Left colon (tissue), 2 donors: ENCODE data around the gene TIAM1. TPM values are rescaled to one million over a fixed set of nuclear protein-coding genes. Genes with fewer than 3 reads are reported as not detected.

ENCODE experiments used
- ATAC-seq: fragments of 200-7000 bp; cut with Tn5 transposase; one replicate; pipeline ENCODE4 v1.9.1; 2020; ENCODE audit warnings: mild to moderate bottlenecking, moderate library complexity
- DNase-seq, 2 donors: peaks; one replicate each; pipeline ENCODE4 v3.0.0-alpha.2; 2020
- intact Hi-C, 2 donors: fragments of 100-400 bp; cut with DNase I in 1 of 2; cut with micrococcal nuclease in 1 of 2; formaldehyde crosslinking; loops; one replicate each; pipeline versions ENCODE4 v1.11.2 to v1.14.0; 2022; cut with DNase I, micrococcal nuclease
- total RNA-seq, 2 donors: library from RNA; stranded (reverse); fragmentation: NEBNext Ultra II Directional; extraction: Animal tissue kit (Norgen Biotek cat#: 25700); gene quantifications; one replicate each; pipeline ENCODE4 v1.2.1, GENCODE V29; 2021
- donor health status: DM: no; HTN: no; CAD: no.
- donor health status: DM: yes; HTN: yes; CAD: no.

The TIAM1 gene
- total RNA-seq, 2 donors from 2014 or later: 6.4 to 6.9 TPM

DNA sequence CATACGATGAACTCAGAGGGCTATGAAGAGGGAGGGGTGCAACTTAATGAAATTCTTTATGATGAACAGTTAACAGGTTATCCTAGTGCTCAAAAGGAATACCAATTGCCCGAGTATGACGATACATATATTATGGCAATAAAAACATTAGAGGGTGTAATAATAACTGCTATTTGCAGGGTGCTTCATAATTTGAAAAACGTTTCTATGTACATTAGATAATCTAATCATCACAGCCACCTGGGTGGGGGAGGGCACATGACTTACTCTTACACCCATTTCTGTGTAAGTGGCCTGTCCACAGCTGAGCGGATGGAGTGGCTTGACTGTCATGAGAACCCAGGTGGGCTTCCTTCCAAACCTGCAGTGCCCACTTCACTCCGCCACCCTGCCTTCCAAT, 46.3 kb downstream of the TIAM1 start:
- intact Hi-C loops: no loop called here
- no peak for ATAC-seq
- DNase-seq: no peak

DNA sequence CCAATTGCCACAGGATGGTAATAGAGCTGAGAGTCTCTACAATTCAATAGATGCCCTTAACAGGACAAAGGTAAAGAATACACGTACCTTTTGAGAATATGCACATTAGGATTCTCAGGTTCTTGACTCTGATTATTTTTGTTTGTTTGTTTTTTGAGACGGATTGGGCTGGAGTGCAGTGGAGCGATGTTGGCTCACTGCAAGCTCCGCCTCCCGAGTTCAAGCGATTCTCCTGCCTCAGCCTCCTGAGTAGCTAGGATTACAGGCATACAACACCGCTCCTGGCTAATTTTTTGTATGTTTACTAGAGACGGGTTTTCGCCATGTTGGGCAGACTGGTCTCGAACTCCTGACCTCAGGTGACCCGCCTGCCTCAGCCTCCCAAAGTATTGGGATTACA, 48.4 kb downstream of the TIAM1 start:
- intact Hi-C loops: no loop called here
- no peak for ATAC-seq
- no peak for DNase-seq

DNA sequence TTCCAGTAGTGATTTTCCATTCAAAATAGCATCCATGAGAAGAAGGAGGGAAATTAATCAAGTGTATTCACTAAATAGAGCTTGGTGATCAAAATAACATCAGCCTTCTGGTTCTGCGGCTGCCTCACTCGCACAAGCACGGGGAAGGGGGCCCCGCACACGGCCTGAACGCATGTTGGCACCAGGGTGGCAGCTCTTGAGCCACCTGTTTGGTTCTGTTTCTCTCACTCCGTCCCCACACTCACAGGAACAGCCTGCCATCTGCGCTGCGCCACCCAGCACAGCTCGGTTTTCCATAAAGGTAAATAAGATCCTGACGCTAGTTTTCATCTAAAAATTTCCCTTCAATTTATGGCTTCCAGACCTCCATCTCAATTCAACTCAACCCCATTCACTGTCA, 49.4 kb downstream of the TIAM1 start:
- DNase-seq: no peak
- intact Hi-C loops: no loop called here
- ATAC-seq: no peak

DNA sequence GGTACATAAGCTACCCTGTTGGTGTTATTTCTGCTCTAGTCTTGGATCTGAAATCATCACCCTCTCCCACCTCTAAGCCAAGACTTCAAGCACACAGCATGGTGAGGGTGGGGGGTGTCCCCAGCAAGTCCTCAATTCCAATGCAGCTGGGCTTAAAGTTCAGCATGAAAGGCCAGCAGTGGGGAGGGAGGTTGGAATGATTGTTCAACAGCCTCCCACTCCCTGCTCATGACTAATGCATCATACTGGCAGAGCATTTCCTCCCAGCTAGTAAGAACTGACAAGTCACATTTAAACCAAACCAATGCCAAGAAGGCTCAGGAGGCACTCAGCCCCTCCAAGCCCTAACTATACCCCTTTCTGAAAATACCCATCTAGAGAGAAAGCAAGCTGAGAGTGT, 50.1 kb downstream of the TIAM1 start:
- DNase-seq: no peak
- intact Hi-C loops: no loop called here
- ATAC-seq: no peak

DNA sequence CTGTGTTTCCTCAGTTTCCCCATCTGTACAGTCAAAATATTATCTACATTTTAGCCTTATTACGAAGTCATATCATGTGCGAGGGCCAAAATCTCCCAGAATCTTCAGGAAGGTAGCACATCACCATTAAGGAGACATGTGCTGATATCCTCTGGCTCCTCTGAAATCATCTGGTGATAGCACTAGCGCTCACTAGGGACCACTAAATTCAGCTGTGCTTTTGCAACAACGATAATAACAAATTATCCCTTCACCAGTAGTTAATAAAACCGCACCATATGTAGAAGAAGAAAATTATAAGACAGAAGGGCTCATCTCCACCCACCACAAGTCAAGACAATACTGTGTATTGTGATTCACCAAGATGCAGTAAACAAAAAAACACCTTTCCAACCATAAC, 53.3 kb downstream of the TIAM1 start:
- no peak for ATAC-seq
- intact Hi-C loops: no loop called here
- DNase-seq: no peak

DNA sequence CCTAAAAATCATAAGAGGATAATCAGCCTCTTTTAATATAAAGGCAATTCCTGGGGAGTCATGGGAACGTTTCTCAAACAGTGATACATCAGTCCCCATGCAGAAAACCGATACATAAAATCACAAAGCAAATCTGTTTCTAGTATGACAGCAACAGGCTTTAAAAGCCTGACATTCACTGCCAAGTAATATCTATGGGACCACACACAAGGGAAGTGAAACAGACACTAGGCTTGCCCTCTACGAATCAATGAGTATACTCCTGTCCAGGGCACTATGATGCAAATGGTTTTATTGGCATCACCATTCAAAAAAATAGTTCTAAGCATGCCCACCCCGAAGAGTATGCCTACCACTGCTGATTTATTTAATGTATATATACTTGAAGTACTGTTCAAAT, 54.4 kb downstream of the TIAM1 start:
- intact Hi-C loops: no loop called here
- no peak for ATAC-seq
- no peak for DNase-seq

DNA sequence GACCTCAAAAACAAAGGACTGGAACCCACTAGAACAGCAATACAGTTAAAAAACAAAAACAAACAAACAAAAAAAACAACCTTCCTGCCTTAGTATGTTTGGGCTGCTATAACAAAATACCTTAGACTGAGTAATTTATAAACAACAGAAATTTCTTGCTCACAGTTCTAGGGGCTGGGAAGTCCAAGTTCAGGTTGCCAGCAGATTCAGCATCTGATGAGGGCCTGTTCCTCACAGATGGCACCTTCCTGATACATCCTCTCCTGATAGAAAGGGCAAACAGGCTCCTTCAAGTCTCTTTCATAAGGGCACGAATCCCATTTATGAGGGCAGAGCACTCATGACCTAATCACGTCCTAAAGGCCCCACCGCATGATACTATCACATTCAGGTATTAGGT, 55.9 kb downstream of the TIAM1 start:
- ATAC-seq (no peak), DNase-seq (no peak)
- intact Hi-C loops: no loop called here

DNA sequence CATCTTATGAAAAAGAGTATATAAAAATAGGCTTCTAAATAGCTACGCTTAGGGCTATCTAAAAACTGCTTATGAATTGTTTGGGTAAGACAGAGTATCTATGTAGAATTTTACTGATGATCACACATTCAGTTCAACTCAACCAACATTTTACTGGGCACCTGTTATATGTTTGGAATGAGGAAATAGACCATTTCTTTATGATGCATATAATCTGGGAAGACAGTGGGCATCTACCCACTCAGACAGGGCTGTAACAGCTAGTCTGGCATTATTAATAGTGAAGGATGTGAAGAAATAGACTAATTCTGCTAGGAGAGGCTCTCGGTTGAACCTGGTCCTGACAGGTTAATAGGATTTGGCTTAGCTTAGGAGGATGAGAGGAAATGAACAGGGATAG, 56.9 kb downstream of the TIAM1 start:
- DNase-seq: no peak
- intact Hi-C loops: no loop called here
- no peak for ATAC-seq

DNA sequence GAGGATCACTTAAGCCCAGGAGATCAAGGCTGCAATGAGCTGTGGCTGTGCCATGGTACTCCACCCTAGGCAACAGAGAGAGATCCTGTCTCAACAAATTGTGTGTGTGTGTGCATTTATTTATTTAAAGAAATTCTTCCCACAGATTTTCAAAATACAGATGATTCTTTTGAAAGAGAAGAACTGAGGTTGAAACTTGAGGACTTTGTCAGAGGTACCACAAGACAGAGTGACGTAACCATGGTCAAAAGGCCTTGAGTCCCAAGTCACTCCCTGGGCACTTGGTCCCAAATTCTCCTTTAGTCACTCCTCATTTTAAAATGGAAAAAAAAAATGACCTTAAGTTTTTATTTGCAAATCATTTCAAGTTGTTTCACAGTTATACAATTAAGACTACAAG, 57.4 kb downstream of the TIAM1 start:
- ATAC-seq: no peak
- DNase-seq: no peak

DNA sequence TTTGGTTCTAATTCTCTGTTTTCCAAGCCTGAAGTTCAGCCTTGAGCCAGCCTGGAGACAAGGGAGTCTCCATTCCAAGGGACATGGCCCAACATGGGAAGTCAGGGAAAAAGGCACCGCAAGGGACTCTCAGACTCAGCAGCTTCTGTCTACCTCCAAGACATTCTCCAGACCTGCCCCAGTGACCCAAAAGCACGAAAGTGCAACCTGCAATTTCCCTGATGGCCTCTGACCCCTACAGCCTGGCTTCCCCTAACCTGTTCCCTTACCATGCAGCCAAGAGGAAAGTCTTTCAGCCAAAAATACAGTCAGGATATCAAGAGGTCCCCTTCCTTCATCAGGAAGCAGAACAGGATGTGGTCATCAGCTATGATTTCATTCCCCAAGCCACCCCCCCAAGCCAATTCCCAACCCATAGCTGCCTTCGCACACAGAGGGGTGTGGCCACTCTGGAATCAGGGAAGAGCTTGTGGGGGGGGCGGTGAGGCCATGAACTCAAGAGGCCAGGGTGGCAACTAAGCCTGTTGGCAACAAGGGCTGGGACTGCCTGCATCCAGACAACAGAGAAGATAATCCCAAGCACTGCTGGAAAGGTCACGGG, 59.2 kb downstream of the TIAM1 start:
- intact Hi-C loops: no loop called here
- ATAC-seq (no peak), DNase-seq (no peak)

More for the DNA sequence above, 57.4 kb downstream of the TIAM1 start:
- intact Hi-C loops: no loop called here

DNA sequence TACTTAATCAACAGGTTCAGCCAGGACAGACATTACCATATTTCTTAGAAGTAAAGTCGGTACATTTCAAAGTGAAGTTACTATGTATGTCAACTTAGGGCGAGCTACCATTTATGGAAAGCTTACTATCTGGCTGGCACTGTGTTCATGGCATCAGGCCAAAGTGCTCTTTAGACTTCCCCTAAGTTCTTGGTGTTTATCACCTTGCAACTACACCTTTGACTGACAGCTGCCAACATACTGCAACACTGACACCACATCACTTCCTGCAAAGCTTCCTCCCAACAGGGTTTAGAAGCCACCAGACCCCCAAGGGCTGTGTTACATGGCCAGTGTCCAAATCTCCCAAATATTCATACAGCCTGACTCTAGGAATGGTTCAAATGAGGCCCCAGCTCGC, 61.0 kb downstream of the TIAM1 start:
- peak in 1 of 2 donors; percentile 40 for DNase-seq
- ATAC-seq: peak; percentile 82
- intact Hi-C loops: no loop called here

DNA sequence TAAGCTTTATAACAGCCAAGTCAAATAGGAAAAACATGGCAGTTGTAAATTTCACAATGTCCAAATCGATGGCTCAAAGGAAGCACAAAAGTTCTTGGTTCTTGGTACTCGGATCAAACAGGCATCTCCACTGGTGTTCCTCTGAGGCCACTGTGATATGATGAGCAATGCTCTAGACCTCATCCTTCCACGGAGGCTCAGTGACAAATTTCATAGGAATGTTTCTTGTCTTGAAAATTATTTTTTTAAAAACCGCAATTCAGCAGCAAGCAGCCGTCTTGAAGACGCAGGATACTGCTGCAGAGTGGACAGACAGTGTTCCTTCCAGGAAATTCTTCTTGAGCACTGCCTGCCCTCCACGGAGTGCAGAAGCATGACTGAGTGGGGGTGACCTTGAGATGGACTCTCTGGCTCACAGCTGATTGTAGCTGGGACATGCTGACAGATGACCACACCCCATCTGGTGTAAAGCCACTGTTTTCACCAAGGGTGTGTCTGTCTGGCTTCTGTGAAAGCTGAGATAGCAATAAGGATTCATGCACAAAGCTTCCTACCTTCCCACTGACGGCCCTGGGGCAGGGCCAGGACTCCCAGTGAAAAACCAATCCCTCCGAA, 61.9 kb downstream of the TIAM1 start:
- peak in 1 of 2 donors; percentile 9 for DNase-seq
- ATAC-seq: peak; percentile 92
- intact Hi-C loops: no loop called here

DNA sequence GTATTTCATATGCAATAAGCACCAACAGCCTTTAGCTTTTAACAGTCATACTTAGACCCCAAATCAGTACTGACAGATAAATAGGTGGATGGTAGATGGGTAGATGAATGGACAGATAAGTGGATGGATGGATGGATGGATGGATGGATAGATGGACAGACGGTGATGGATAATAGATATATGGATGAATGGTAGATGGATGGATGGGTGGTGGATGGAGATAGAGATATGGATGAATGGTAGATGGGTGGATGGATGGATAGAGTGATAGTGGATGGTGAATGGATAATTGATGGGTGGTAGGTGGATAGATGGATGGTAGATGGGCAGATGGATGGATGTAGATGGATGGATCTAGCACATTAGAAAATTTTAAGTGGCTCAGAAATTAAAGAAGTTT, 62.5 kb downstream of the TIAM1 start:
- no peak for DNase-seq
- intact Hi-C loops: no loop called here
- ATAC-seq: no peak

DNA sequence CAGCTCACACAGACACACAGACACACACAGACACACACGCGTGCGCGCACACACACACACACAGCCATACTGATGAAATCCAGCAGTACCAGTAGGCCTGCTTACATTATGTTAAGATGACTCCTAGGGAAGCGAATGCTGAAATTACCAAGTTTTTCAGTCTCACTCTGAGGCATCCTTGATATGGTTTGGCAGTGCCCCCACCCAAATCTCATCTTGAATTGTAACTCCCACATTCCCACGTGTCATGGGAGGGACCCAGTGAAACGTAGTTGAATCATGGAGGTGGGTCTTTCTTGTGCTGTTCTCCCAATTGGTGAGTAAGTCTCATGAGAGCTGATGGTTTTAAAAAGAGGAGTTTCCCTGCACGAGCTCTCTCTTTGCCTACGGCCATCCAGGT, 64.1 kb downstream of the TIAM1 start:
- ATAC-seq: no peak
- no peak for DNase-seq
- intact Hi-C loops: no loop called here

DNA sequence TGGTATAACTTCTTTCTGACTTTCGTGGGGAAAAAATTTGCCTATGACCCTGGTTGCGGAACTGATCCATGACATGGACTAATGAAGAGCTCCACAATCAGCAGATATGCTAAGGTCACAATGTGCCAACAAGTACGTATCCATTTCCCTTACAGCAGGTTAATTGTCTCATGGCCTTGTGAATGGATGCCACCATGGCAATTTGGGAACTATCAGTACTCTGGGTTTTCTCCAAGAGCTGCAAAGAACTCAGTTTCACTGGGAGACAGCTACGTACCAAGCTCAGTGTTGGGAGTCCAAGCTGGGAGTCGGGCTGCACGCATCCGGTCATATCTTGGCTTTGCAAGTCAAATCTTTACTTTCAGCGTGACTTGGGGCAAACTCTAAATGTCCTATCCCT, 64.8 kb downstream of the TIAM1 start:
- no peak for DNase-seq
- intact Hi-C loops: no loop called here

DNA sequence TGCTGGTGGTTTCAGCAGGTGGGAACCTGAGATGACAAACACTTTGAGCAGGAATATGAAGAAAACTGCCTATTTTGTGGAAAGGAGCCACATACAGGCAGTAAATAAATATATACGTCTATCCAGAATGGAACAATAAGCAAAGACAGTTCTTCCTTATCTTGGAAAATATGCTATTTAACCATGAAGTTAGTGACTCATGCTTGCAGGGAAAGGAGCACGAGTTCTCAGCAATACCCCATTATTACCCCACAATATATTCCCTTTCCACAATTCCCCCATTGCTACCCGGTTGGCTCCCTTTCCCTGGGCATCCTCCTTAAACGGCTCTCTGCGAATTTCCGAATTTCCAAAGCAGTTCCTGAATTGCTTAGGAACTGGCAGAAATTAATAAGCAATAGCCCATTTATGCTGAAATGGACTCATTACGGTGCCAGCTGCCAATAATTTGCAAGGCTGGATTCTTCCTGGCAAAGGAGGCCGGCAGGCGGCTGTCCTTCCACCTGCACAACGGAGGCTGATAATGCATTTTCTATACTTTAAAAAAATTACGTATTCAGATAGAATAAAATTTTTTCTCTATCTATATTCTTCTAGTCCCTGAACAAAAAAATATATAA, 65.4 kb downstream of the TIAM1 start:
- ATAC-seq (no peak), DNase-seq (no peak)
- intact Hi-C loops: no loop called here

More for the DNA sequence above, 64.8 kb downstream of the TIAM1 start:
- ATAC-seq: no peak

DNA sequence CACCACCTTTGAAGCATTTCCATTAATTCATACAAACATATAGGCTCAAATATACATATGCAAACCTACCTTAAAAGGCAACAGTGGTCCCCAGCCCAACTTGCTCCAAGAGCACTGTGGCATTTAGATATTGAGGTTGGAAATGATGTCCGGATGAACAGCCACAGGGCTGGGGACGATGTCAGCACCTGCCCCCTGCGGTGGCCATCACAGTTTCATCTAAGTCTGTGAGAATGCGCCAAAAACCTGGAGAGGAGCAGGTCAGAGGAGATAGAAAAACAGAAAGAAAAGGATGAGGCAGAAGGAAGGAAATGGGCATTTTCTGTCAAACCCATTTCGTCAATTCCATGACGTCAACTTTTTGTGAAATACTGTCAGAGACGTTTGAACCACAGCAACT, 67.4 kb downstream of the TIAM1 start:
- intact Hi-C loops: no loop called here
- ATAC-seq: no peak
- DNase-seq: no peak

DNA sequence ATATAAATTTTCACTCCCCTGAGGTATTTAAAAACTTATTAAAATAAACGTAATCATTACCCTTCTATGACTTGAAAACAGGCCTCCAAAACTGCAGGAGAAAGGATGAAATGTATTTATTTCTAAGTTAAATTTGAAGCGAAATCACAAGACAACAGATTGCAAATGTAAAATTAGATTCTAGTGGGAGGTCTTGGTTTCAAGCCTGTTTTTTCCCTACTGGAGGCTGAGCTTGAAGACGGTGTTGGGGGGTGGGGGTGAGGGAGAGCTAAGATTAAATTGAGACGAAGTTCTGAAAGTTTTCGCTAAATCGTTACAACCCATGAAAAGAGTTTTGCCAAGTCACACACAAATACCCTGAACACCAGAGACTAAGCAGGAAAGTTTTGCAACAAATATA, 68.2 kb downstream of the TIAM1 start:
- DNase-seq (no peak), ATAC-seq (no peak)
- intact Hi-C loops: no loop called here

DNA sequence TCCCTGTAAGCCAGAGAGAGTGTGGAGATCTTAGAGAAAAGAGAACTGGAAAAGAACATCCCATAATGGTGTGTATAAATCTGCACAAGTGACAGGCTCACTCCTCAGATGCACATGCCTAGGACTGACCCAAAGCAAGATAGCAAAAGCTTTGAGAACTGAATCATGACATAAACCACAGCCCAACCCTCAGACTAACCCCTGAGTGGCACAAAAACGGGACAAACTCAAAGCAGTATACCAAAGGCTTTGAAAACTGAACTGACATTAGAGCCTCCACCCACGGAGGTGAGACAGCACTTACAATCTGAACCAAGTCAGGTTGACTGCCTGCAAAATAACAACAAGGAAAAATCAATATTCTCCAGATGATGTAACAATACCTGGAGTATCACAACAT, 70.8 kb downstream of the TIAM1 start:
- no peak for DNase-seq
- ATAC-seq: no peak
- intact Hi-C loops: no loop called here

DNA sequence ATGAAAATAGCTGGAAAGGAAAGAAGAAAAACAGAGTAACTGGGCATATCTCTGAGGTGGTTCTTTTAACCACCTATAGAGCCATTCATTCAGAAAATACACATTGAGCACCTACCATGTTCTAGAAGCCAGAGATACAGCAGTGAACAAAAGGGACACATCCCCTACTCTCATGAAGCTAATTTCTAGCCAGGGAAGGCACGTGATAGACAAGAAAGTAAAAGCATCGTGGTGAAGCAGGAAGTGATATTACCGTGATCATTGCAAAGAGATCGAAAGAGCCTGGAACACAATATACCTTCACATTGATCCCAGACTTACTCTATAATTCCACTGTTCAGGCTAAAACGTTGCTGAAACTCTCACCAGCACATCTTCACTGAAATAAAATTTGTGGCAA, 76.0 kb downstream of the TIAM1 start:
- DNase-seq (no peak), ATAC-seq (no peak)
- intact Hi-C loops: no loop called here

DNA sequence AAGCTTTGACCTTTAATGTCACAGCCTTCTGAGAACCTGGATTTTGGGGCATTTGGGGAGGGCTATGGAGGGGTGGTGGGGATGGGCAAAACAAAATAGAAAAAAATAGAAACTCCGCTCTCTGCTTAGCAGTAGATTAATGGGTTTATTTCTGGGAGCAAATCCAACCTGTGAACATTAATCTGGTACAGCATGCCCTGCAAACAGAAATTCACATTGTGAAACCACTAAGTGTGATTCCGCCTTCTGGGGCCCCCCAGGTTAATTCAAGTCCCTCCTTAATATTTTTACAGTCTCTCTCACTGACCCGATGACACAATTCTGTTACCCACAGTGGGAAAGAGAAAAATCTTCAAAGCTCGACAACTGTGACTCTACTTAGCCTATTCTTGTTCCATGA, 76.4 kb downstream of the TIAM1 start:
- ATAC-seq: no peak
- intact Hi-C loops: no loop called here
- no peak for DNase-seq
